Fibroblast of skin of right biceps (primary cell): Measurements from ENCODE around the gene PIGX.
"Not testable (repeated sequence)": the region's sequence is repeated elsewhere in the genome, so short reads cannot be mapped to it uniquely, and the experiment has no call there.

Source experiments
- DNase-seq: peaks from one replicate; pipeline ENCODE4 v3.0.0-alpha.2; 2013

PIGX gene

GRCh38 chr3:196706731-196707130 lies 5.4 kb upstream of the PIGX start:
- no peak for DNase-seq

DNA sequence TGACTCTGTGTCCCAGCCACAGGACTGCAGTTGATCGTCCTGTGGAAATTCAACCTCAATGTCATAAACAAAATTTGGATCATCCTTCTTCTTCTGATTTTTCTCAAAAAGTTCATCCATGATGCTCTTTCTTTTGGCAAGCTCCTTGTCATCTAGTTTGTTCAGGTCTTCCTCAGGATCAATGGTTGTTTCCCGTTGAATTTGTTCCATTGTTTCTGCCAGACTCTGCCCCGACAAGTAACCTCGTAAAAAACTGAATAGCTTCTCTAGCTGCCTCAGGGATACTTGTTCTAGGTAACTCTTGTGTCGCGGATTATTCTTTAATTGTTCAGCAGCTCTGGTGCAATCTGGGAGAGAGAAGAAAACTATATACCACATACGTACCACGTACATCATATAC lies 4.6 kb upstream of the PIGX start:
- DNase-seq, result no peak

- DNase-seq, result no peak
Measured at GRCh38 chr3:196708467-196708866, 3.7 kb upstream of the PIGX start.

DNA sequence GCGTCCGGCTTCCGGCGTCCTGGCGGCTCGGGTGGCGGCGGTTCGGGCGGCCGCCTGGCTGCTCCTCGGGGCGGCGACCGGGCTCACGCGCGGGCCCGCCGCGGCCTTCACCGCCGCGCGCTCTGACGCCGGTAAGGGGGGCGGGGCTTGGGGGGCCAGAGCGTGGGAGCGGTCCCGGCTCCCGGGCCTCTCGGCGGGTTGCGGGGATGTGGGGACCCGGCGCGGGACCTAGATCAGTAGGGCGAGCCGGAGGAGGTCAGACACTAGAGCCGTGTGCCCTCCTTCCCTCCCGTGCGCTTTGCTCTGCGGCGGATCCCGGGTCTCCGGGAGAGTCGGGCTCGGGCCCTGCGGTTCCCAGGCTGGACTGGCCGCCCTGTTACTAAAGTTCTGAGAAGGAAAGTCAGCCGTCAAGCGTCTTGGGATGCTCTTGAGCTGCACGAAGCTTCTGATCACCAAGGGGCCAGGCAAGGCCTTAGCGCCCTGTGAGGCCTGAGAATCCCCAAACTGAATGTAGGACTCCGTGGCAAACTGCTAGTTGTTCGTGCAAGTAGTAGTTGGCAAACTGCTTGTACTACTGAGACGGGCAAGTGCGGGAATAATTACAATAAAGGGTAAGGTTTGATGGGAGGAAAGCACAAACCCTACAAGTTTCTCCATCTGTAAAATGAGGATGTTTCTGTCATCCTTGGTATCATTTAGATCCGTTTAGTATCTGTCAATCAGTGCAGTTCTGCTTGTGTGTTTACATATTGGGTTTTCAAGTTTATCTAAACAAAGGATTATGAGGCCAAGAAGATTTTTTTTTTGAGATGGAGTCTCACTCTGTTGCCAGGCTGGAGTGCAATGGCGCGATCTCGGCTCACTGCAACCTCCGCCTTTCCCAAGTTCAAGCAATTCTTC lies 587 bp downstream of the PIGX start:
- DNase-seq, result no peak

DNA sequence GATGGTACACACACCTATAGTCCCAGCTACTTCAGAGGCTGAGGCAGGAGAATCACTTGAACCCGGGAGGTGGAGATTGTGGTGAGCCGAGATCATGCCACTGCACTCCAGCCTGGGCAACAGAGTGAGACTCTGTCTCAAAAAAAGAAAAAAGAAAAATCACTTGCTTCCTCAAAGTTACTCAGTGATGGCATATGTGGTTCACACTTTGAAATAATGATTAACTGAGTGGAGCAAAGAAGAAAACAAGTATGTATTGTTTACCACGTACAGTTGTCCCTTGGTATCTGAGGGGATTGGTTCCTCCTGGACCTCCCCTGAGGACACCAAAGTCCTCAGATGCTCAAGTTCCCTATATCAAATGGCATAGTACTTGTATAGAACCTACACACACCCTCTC lies 5.0 kb downstream of the PIGX start:
- not testable (repeated sequence) for DNase-seq

DNA sequence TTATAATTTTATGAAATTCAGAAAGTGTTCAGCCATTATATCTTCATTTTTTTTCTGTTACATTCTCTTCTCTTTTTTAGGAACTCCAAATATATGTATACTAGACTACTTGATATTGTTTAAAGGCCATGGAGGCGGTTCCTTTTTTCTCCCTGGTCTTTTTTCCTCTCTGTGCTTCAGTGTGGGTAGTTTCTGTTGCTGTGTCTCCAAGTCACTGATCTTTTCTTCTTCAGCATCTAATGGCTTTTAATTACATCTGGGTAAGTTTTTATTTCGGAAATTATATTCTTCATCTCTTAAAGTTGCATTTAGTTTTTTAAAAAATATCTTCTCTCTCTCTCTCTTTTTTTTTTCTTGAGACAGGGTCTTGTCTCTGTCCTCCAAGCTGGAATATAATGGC lies 8.9 kb downstream of the PIGX start:
- no peak for DNase-seq

- peak; percentile 39 for DNase-seq
Measured at GRCh38 chr3:196726788-196727675, 14.9 kb downstream of the PIGX start.

DNA sequence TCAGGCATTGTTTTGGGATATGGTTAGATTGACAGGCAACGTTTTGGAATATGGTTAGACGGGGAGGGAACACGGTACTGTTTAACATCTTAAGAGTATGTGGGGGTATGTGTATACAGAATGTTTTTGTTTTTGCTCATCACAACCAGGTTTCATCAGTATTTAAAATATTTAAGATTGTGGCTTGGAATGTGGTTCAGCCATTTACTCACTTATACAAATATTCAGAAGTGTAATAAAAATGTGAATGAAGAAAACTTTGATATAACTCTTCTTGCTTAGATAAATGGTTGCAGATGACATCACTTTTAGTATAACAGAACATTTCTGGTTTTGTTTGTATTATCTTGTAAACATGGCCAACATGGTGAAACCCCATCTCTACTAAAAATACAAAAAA lies 23.6 kb downstream of the PIGX start:
- peak; percentile 52 for DNase-seq

GRCh38 chr3:196736670-196737374 lies 24.6 kb downstream of the PIGX start:
- no peak for DNase-seq

- DNase-seq, result no peak
Measured at GRCh38 chr3:196737655-196738054, 25.5 kb downstream of the PIGX start.

GRCh38 chr3:196739671-196740480 lies 27.7 kb downstream of the PIGX start, which contains the start of gene PAK2:
PAK2 (plus strand) TSS chr3:196739857; CDS start chr3:196782647, 42,790 bp downstream.
- DNase-seq, result peak; percentile 90

- DNase-seq, result peak; percentile 62
Measured at GRCh38 chr3:196740481-196741248, 28.5 kb downstream of the PIGX start.

DNA sequence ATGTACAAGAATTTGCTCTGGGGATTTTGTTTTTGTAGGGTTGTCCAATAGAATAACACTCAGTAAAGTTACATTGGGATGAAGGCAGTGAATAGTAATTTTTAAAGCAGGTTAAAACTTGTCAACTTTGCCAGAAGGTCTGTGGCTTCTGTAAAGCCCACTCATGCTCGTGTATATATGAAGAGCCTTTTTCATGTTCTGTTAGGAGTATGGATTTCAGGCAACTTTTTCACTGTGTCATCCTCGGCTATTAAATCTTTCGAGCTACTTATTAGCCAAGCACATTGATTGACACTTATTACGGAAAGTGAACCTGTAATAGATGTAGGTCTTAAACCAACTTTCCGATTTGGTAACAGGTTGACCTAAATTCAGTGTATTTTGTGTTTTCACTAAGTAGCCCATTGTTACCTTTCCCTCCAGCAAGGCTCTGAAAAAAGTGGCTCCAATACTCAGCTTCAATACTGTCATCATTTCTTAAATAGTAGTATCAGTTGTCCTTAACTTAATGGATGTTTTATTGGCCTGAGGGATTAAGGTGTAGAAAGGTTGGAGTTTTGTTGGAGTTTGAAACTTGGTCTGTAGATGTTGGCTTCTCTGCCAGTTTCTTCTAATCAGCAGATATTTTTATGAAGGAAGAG lies 29.2 kb downstream of the PIGX start:
- DNase-seq, result no peak

- DNase-seq, result not testable (repeated sequence)
Measured at GRCh38 chr3:196743569-196743968, 31.4 kb downstream of the PIGX start.

GRCh38 chr3:196749125-196749524 lies 36.9 kb downstream of the PIGX start:
- no peak for DNase-seq

DNA sequence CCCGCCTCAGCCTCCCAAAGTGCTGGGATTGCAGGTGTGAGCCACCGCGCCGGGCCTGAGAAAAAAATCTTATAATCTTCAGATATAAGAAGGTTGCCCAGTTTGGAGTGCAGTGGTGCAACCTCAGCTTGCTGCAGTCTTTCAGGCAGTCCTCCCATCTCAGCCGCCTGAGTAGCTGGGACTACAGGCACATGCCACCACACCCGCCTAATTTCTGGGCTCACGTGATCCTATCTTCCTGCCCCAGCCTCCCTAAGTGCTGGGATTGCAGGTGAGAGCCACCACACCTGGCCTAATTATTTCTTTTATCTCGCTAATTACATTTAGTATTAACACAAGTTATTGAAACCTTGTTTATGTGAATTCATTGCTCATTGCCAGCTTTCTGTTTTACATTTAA lies 41.0 kb downstream of the PIGX start:
- DNase-seq, result no peak

- DNase-seq, result no peak
Measured at GRCh38 chr3:196754091-196754981, 42.2 kb downstream of the PIGX start.

GRCh38 chr3:196756732-196757131 lies 44.6 kb downstream of the PIGX start:
- no peak for DNase-seq

GRCh38 chr3:196757876-196758739 lies 45.9 kb downstream of the PIGX start:
- peak; percentile 36 for DNase-seq
